Lower leg skin (tissue), 4 donors: ENCODE data around the gene STK24. TPM values are rescaled to one million over a fixed set of nuclear protein-coding genes. Genes with fewer than 3 reads are reported as not detected.

Experiments used
- DNase-seq, 2 donors: peaks; one replicate each; pipeline ENCODE4 v3.0.0-alpha.2; 2019; ENCODE audit warnings: low spot score in 2 of 2
- H3K4me3 ChIP-seq: fragments of 200-600 bp; sonication (generic); 2 replicates; pipeline ENCODE4 v1.5.1; 2017; ENCODE audit warnings: mild to moderate bottlenecking, low read depth; ENCODE audit not compliant: poor library complexity, severe bottlenecking
- CTCF ChIP-seq, 3 donors: fragments of 450-650 bp; IDR thresholded peaks; one replicate each; pipeline ENCODE4 v1.5.1; 2016; ENCODE audit warnings: antibody characterized with exemption in 3 of 3, mild to moderate bottlenecking in 3 of 3, moderate library complexity in 2 of 3
- POLR2A ChIP-seq, 2 donors: fragments of 450-650 bp; IDR thresholded peaks; one replicate each; pipeline ENCODE4 v1.6.1; 2016 to 2017; ENCODE audit warnings: antibody characterized with exemption in 2 of 2, mild to moderate bottlenecking in 1 of 2, moderate library complexity in 1 of 2
- WGBS, 2 donors: methylation state at CpG; one replicate each; pipeline ENCODE4 v1.1.5; 2018; 5-methylcytosine and 5-hydroxymethylcytosine counted together
- intact Hi-C: fragments of 100-400 bp; cut with DNase I; formaldehyde crosslinking; loops from one replicate; pipeline ENCODE4 v1.15.0; 2023; ENCODE audit warnings: low total_unique reads
- total RNA-seq, 4 donors: library from RNA; depleted of rRNA; stranded (reverse); fragments of >200 nt; gene quantifications; one replicate each; pipeline ENCODE4 v1.1.0, GENCODE V29; 2016

The STK24 gene
- total RNA-seq, 4 donors from 2014 or later, result 212 to 281 (median 266) TPM

GRCh38 chr13:98542568-98543377, 34.1 kb downstream of the STK24 start:
- H3K4me3 ChIP-seq, result no peak overlapping the region
- DNase-seq, result no peak
- no peak for TF ChIP-seq POLR2A (IDR thresholded peaks at IDR 0.05)
- no peak for TF ChIP-seq CTCF (IDR thresholded peaks at IDR 0.05)
- intact Hi-C loops, result no loop called here
- 50 to 69% methylated on average over 22 to 23 of the region's 23 CpGs for WGBS, 2 donors

- intact Hi-C loops, result no loop called here
- no peak overlapping the region for H3K4me3 ChIP-seq
- TF ChIP-seq CTCF (IDR thresholded peaks at IDR 0.05), result no peak
- no peak for TF ChIP-seq POLR2A (IDR thresholded peaks at IDR 0.05)
- WGBS, 2 donors, result 45 to 46% methylated on average over 10 of the region's 10 CpGs
- DNase-seq, result no peak
These were observed 35.2 kb downstream of the STK24 start for GRCh38 chr13:98541701-98542203.

- WGBS, 2 donors, result 37 to 44% methylated on average over 5 of the region's 5 CpGs
- intact Hi-C loops, result no loop called here
- TF ChIP-seq POLR2A (IDR thresholded peaks at IDR 0.05), result no peak
- TF ChIP-seq CTCF (IDR thresholded peaks at IDR 0.05), result no peak
These were observed 35.7 kb downstream of the STK24 start for GRCh38 chr13:98541191-98541590.

GRCh38 chr13:98540476-98540875, 36.4 kb downstream of the STK24 start:
- TF ChIP-seq POLR2A (IDR thresholded peaks at IDR 0.05) (no peak), CTCF (IDR thresholded peaks at IDR 0.05) (no peak)
- no peak for DNase-seq

More at GRCh38 chr13:98541191-98541590, 35.7 kb downstream of the STK24 start:
- DNase-seq, result no peak
- H3K4me3 ChIP-seq, result no peak overlapping the region

GRCh38 chr13:98539666-98540065, 37.2 kb downstream of the STK24 start:
- DNase-seq, result no peak
- intact Hi-C loops, result no loop called here
- no peak overlapping the region for H3K4me3 ChIP-seq
- TF ChIP-seq CTCF (IDR thresholded peaks at IDR 0.05), result no peak
- TF ChIP-seq POLR2A (IDR thresholded peaks at IDR 0.05), result no peak
- WGBS, 2 donors, result 64 to 74% methylated on average over 7 of the region's 7 CpGs

More at GRCh38 chr13:98540476-98540875, 36.4 kb downstream of the STK24 start:
- intact Hi-C loops, result no loop called here
- 35 to 50% methylated on average over 1 of the region's 1 CpG for WGBS, 2 donors
- H3K4me3 ChIP-seq, result no peak overlapping the region
